Fibroblast of villous mesenchyme (primary cell): ENCODE measurements around the gene MDN1. TPM values are rescaled to one million over a fixed set of nuclear protein-coding genes. Genes with fewer than 3 reads are reported as not detected.

ENCODE experiments used
- DNase-seq: peaks from one replicate; pipeline ENCODE4 v3.0.0-alpha.2; 2010; ENCODE audit warnings: low read depth
- H3K4me3 ChIP-seq: 2 replicates; pipeline ENCODE4 v1.5.1; 2011; ENCODE audit warnings: low read depth, mild to moderate bottlenecking, low read length
- CTCF ChIP-seq: IDR thresholded peaks from 2 replicates; pipeline ENCODE4 v1.5.1; 2012; ENCODE audit warnings: low read depth, mild to moderate bottlenecking, low read length; ENCODE audit not compliant: insufficient read depth
- total RNA-seq: library from RNA; depleted of rRNA; stranded (reverse); fragments of >200 nt; gene quantifications from 2 replicates; pipeline ENCODE4 v1.2.3, GENCODE V29; 2012

The MDN1 gene
- total RNA-seq, 1 donor: 27.2 TPM

- no peak overlapping the region for H3K4me3 ChIP-seq
- no peak for DNase-seq
- TF ChIP-seq CTCF: no peak
Observed at GRCh38 chr6:89604653-89605052, 214.9 kb downstream of the MDN1 start.

GRCh38 chr6:89602166-89602565, 217.4 kb downstream of the MDN1 start:
- DNase-seq: no peak
- H3K4me3 ChIP-seq: no peak overlapping the region
- TF ChIP-seq CTCF: no peak

- TF ChIP-seq CTCF: no peak
- no peak for DNase-seq
- H3K4me3 ChIP-seq: no peak overlapping the region
Observed at GRCh38 chr6:89599727-89600126, 219.9 kb downstream of the MDN1 start.

GRCh38 chr6:89597988-89598387, 221.6 kb downstream of the MDN1 start:
- H3K4me3 ChIP-seq: no peak overlapping the region
- DNase-seq: peak; percentile 10
- TF ChIP-seq CTCF: no peak

- no peak for TF ChIP-seq CTCF
- no peak overlapping the region for H3K4me3 ChIP-seq
- no peak for DNase-seq
Observed at GRCh38 chr6:89597372-89597771, 222.2 kb downstream of the MDN1 start.

- no peak overlapping the region for H3K4me3 ChIP-seq
- TF ChIP-seq CTCF: no peak
- no peak for DNase-seq
Observed at GRCh38 chr6:89596484-89596883, 223.1 kb downstream of the MDN1 start.

GRCh38 chr6:89596056-89596455, 223.5 kb downstream of the MDN1 start:
- DNase-seq: no peak
- TF ChIP-seq CTCF: no peak

More at GRCh38 chr6:89596056-89596455, 223.5 kb downstream of the MDN1 start:
- H3K4me3 ChIP-seq: no peak overlapping the region
